Activated CD8-positive, alpha-beta memory T cell treated with anti-CD3 and anti-CD28 coated beads, Interleukin-2, amount 10 ng/mL, durations not matched to agents 7 days and 5 days (primary cell): ENCODE data around the gene ATP2B2. TPM values are rescaled to one million over a fixed set of nuclear protein-coding genes. Genes with fewer than 3 reads are reported as not detected.

Experiments used
- ATAC-seq: fragments of 150-1000 bp; cut with Tn5 transposase; one replicate; pipeline ENCODE4 v1.10.0; 2021; ENCODE audit warnings: moderate library complexity
- CTCF ChIA-PET: fragments of 350-600 bp; sonication (Branson Sonifier 250); formaldehyde crosslinking; loops from one replicate; lab custom pipeline; 2021; ENCODE audit warnings: antibody characterized with exemption; lab: Charles Lee
- DNase-seq: peaks from one replicate; pipeline ENCODE4 v3.0.0-alpha.2; 2020
- H3K27ac Mint-ChIP-seq: one replicate; pipeline ENCODE4 v1.8.0; 2021; ENCODE audit warnings: mild to moderate bottlenecking, mixed read lengths
- H3K27me3 Mint-ChIP-seq: one replicate; pipeline ENCODE4 v1.8.0; 2021; ENCODE audit warnings: mixed read lengths
- H3K36me3 Mint-ChIP-seq: one replicate; pipeline ENCODE4 v1.8.0; 2021; ENCODE audit warnings: mild to moderate bottlenecking, mixed read lengths
- H3K4me1 Mint-ChIP-seq: one replicate; pipeline ENCODE4 v1.8.0; 2021; ENCODE audit warnings: mixed read lengths
- H3K4me3 Mint-ChIP-seq: one replicate; pipeline ENCODE4 v1.8.0; 2021; ENCODE audit warnings: mild to moderate bottlenecking, moderate library complexity, mixed read lengths
- H3K9me3 Mint-ChIP-seq: one replicate; pipeline ENCODE4 v1.8.0; 2022; ENCODE audit warnings: low read depth, mixed read lengths
- total RNA-seq, 2 experiments: library from RNA; stranded (reverse); gene quantifications; one replicate each; pipeline ENCODE4 v1.2.3, GENCODE V29; 2021

The ATP2B2 gene
- total RNA-seq, 2 experiments from 2014 or later: not detected

- Mint-ChIP-seq H3K27ac (no peak overlapping the region), H3K36me3 (no peaks in the 10 kb centered on the region), H3K4me1 (peaks cover 5% of the 10 kb centered on the region), H3K9me3 (no peaks in the 10 kb centered on the region), H3K27me3 (peaks cover 16% of the 10 kb centered on the region), H3K4me3 (no peak overlapping the region)
- CTCF ChIA-PET: interaction anchor here (2.0 kb wide), 1 partner anchor 318 kb away, joined by 8 read pairs; no protein-coding TSS in a partner anchor
- DNase-seq (peak; percentile 45), ATAC-seq (peak; percentile 39)
Observed at GRCh38 chr3:10419637-10420232, 85.7 kb downstream of the ATP2B2 start.

GRCh38 chr3:10417847-10418246 lies 87.5 kb downstream of the ATP2B2 start:
- DNase-seq: no peak
- Mint-ChIP-seq H3K27ac (no peak overlapping the region), H3K36me3 (no peaks in the 10 kb centered on the region)

GRCh38 chr3:10416730-10417300 lies 88.6 kb downstream of the ATP2B2 start:
- Mint-ChIP-seq H3K9me3 (no peaks in the 10 kb centered on the region), H3K27ac (no peak overlapping the region), H3K4me1 (peaks cover 5% of the 10 kb centered on the region), H3K27me3 (peaks cover 14% of the 10 kb centered on the region), H3K36me3 (no peaks in the 10 kb centered on the region), H3K4me3 (no peak overlapping the region)
- CTCF ChIA-PET: interaction anchor here (1.4 to 1.9 kb wide), 3 partner anchors 322 to 324 kb away, joined by 4 to 9 read pairs (median 5); no protein-coding TSS in a partner anchor
- no peak for DNase-seq
- no peak for ATAC-seq

More at GRCh38 chr3:10417847-10418246, 87.5 kb downstream of the ATP2B2 start:
- ATAC-seq: no peak
- peaks cover 5% of the 10 kb centered on the region for H3K4me1 Mint-ChIP-seq
- H3K9me3 Mint-ChIP-seq: no peaks in the 10 kb centered on the region
- CTCF ChIA-PET: interaction anchor here (0.7 to 1.9 kb wide), 6 partner anchors 9 to 323 kb away, joined by 3 to 9 read pairs (median 4); no protein-coding TSS in a partner anchor
- H3K4me3 Mint-ChIP-seq: no peak overlapping the region
- H3K27me3 Mint-ChIP-seq: peaks cover 14% of the 10 kb centered on the region

GRCh38 chr3:10413041-10413440 lies 92.3 kb downstream of the ATP2B2 start:
- ATAC-seq: no peak
- Mint-ChIP-seq H3K27ac (no peak overlapping the region), H3K27me3 (peaks cover 13% of the 10 kb centered on the region), H3K36me3 (no peaks in the 10 kb centered on the region), H3K4me1 (no peaks in the 10 kb centered on the region), H3K9me3 (no peaks in the 10 kb centered on the region), H3K4me3 (no peak overlapping the region)
- CTCF ChIA-PET: no interaction called here
- no peak for DNase-seq

- Mint-ChIP-seq H3K27me3 (peaks cover 9% of the 10 kb centered on the region), H3K27ac (no peak overlapping the region), H3K9me3 (no peaks in the 10 kb centered on the region), H3K4me3 (no peak overlapping the region), H3K36me3 (no peaks in the 10 kb centered on the region), H3K4me1 (no peaks in the 10 kb centered on the region)
- CTCF ChIA-PET: no interaction called here
- no peak for DNase-seq
- ATAC-seq: no peak
Observed at GRCh38 chr3:10411598-10412332, 93.6 kb downstream of the ATP2B2 start.

- DNase-seq (no peak), ATAC-seq (no peak)
- CTCF ChIA-PET: no interaction called here
- Mint-ChIP-seq H3K36me3 (no peaks in the 10 kb centered on the region), H3K4me1 (no peaks in the 10 kb centered on the region), H3K4me3 (no peak overlapping the region), H3K27me3 (peaks cover under 1% of the 10 kb centered on the region), H3K9me3 (no peaks in the 10 kb centered on the region), H3K27ac (no peak overlapping the region)
Observed at GRCh38 chr3:10410383-10411002, 94.9 kb downstream of the ATP2B2 start.

GRCh38 chr3:10408680-10409079 lies 96.7 kb downstream of the ATP2B2 start:
- H3K4me3 Mint-ChIP-seq: no peak overlapping the region
- no peak overlapping the region for H3K27ac Mint-ChIP-seq
- H3K36me3 Mint-ChIP-seq: no peaks in the 10 kb centered on the region
- DNase-seq: no peak
- H3K9me3 Mint-ChIP-seq: no peaks in the 10 kb centered on the region
- no peaks in the 10 kb centered on the region for H3K4me1 Mint-ChIP-seq
- no peaks in the 10 kb centered on the region for H3K27me3 Mint-ChIP-seq
- CTCF ChIA-PET: interaction anchor here (1.2 kb wide), 1 partner anchor 10 kb away, joined by 3 read pairs; no protein-coding TSS in a partner anchor
- ATAC-seq: no peak

- DNase-seq (no peak), ATAC-seq (no peak)
- Mint-ChIP-seq H3K4me1 (no peaks in the 10 kb centered on the region), H3K27me3 (no peaks in the 10 kb centered on the region), H3K27ac (no peak overlapping the region), H3K36me3 (no peaks in the 10 kb centered on the region), H3K9me3 (no peaks in the 10 kb centered on the region), H3K4me3 (no peak overlapping the region)
- CTCF ChIA-PET: no interaction called here
Observed at GRCh38 chr3:10407361-10407760, 98.0 kb downstream of the ATP2B2 start.

- CTCF ChIA-PET: no interaction called here
- Mint-ChIP-seq H3K9me3 (no peaks in the 10 kb centered on the region), H3K4me3 (no peak overlapping the region), H3K27me3 (no peaks in the 10 kb centered on the region), H3K36me3 (no peaks in the 10 kb centered on the region), H3K4me1 (no peaks in the 10 kb centered on the region), H3K27ac (no peak overlapping the region)
- DNase-seq (no peak), ATAC-seq (no peak)
Observed at GRCh38 chr3:10406414-10406813, 99.0 kb downstream of the ATP2B2 start.

GRCh38 chr3:10405816-10406215 lies 99.6 kb downstream of the ATP2B2 start:
- CTCF ChIA-PET: no interaction called here
- no peaks in the 10 kb centered on the region for H3K4me1 Mint-ChIP-seq
- H3K4me3 Mint-ChIP-seq: no peak overlapping the region
- H3K9me3 Mint-ChIP-seq: no peaks in the 10 kb centered on the region
- no peaks in the 10 kb centered on the region for H3K36me3 Mint-ChIP-seq
- ATAC-seq: no peak
- no peaks in the 10 kb centered on the region for H3K27me3 Mint-ChIP-seq
- H3K27ac Mint-ChIP-seq: no peak overlapping the region
- no peak for DNase-seq

GRCh38 chr3:10404876-10405275 lies 100.5 kb downstream of the ATP2B2 start:
- Mint-ChIP-seq H3K27ac (no peak overlapping the region), H3K36me3 (no peaks in the 10 kb centered on the region), H3K4me3 (no peak overlapping the region), H3K9me3 (no peaks in the 10 kb centered on the region), H3K4me1 (no peaks in the 10 kb centered on the region), H3K27me3 (no peaks in the 10 kb centered on the region)
- no peak for DNase-seq
- CTCF ChIA-PET: interaction anchor here (1.2 kb wide), 1 partner anchor 13 kb away, joined by 4 read pairs; no protein-coding TSS in a partner anchor
- ATAC-seq: no peak

GRCh38 chr3:10404377-10404776 lies 101.0 kb downstream of the ATP2B2 start:
- Mint-ChIP-seq H3K9me3 (no peaks in the 10 kb centered on the region), H3K27me3 (no peaks in the 10 kb centered on the region), H3K27ac (no peak overlapping the region), H3K4me3 (no peak overlapping the region), H3K36me3 (no peaks in the 10 kb centered on the region), H3K4me1 (no peaks in the 10 kb centered on the region)
- CTCF ChIA-PET: interaction anchor here (1.2 kb wide), 1 partner anchor 14 kb away, joined by 4 read pairs; no protein-coding TSS in a partner anchor
- no peak for ATAC-seq
- no peak for DNase-seq

- H3K36me3 Mint-ChIP-seq: no peaks in the 10 kb centered on the region
- DNase-seq: no peak
- H3K4me3 Mint-ChIP-seq: no peak overlapping the region
- ATAC-seq: no peak
- H3K9me3 Mint-ChIP-seq: no peaks in the 10 kb centered on the region
- H3K27me3 Mint-ChIP-seq: no peaks in the 10 kb centered on the region
- H3K4me1 Mint-ChIP-seq: no peaks in the 10 kb centered on the region
- CTCF ChIA-PET: no interaction called here
- H3K27ac Mint-ChIP-seq: no peak overlapping the region
Observed at GRCh38 chr3:10401990-10402761, 103.2 kb downstream of the ATP2B2 start.
